Measurements from ENCODE around the gene NSF. TPM values are rescaled to one million over a fixed set of nuclear protein-coding genes. Genes with fewer than 3 reads are reported as not detected.

NSF gene
- total and polyA plus RNA-seq, 10 of the 15 experiments (the other 5 are each of a cell fraction or from before 2014, with no cell fraction given), result 6.8 to 25.6 (median 16.8) TPM

- intact Hi-C loops (cut with micrococcal nuclease; ENCODE audit: unreplicated experiment), result no loop called here
- TF ChIP-seq SREBF1 (IDR thresholded peaks at IDR 0.05; ENCODE audit: low read length) (no peak), JUNB (IDR thresholded peaks at IDR 0.05) (no peak), EGR1 (IDR thresholded peaks at IDR 0.05; ENCODE audit: borderline replicate concordance in 1 of 2, low read depth in 2 of 2, low read length in 2 of 2) (no peak), NKRF (conservative IDR thresholded peaks at IDR 0.05) (no peak), ZSCAN29 (IDR thresholded peaks at IDR 0.05) (no peak), NFXL1 (IDR thresholded peaks at IDR 0.05; ENCODE audit: borderline replicate concordance) (no peak), WRNIP1 (IDR thresholded peaks at IDR 0.05; ENCODE audit: borderline replicate concordance, low read depth, low read length) (no peak), MEF2B (IDR thresholded peaks at IDR 0.05; ENCODE audit: partially characterized antibody, poor library complexity, severe bottlenecking) (no peak), ATF3 (IDR thresholded peaks at IDR 0.05; ENCODE audit: borderline replicate concordance, extremely low read depth, low read depth, low read length) (no peak), RB1 (IDR thresholded peaks at IDR 0.05; ENCODE audit: borderline replicate concordance) (no peak), ZNF217 (IDR thresholded peaks at IDR 0.05) (no peak), MLLT1 (IDR thresholded peaks at IDR 0.05) (no peak), RBBP5 (conservative IDR thresholded peaks at IDR 0.05) (no peak), FOS (IDR thresholded peaks at IDR 0.05; ENCODE audit: borderline replicate concordance, extremely low read depth, insufficient read length) (no peak), CEBPB (IDR thresholded peaks at IDR 0.05; ENCODE audit: borderline replicate concordance in 1 of 2, low read depth in 2 of 2, low read length in 2 of 2) (no peak), REST (IDR thresholded peaks at IDR 0.05; ENCODE audit: low read depth, low read length) (no peak)
Observed at GRCh38 chr17:46719891-46720290, 129.4 kb downstream of the NSF start.

More at GRCh38 chr17:46719891-46720290, 129.4 kb downstream of the NSF start:
- ChIA-PET RAD21 (ENCODE audit: unreplicated experiment) (no interaction called here), CTCF (no interaction called here), POLR2A (interaction anchor here (0.5 to 1.1 kb wide), 2 partner anchors 13 to 576 kb away, joined by 3 to 5 read pairs; no protein-coding TSS in a partner anchor), SMC1A (ENCODE audit: uncharacterized antibody, unreplicated experiment) (interaction anchor here (0.6 to 0.9 kb wide), 2 partner anchors 610 to 935 kb away, joined by 3 read pairs; no protein-coding TSS in a partner anchor)
- WGBS (ENCODE audit: insufficient coverage, insufficient replicate concordance, low lambda C conversion rate, missing lambda C conversion rate), result 97% methylated on average over 3 of the region's 3 CpGs
- Histone ChIP-seq H3K27ac (ENCODE audit: control insufficient read depth, insufficient read depth) (no peak overlapping the region), H3K27me3 (replicated peaks in 1 of 2; ENCODE audit: control insufficient read depth in 2 of 2, insufficient read depth in 2 of 2, low read length in 1 of 2) (no peaks in the 10 kb centered on the region), H3K4me3 (no peak overlapping the region), H3K9ac (ENCODE audit: control insufficient read depth, insufficient read depth, low read length) (no peak overlapping the region), H3K79me2 (ENCODE audit: control insufficient read depth, insufficient read depth, low read length) (no peaks in the 10 kb centered on the region), H3K4me1 (ENCODE audit: control insufficient read depth, insufficient read depth, low read length) (0 out of 2 replicates have a peak, but pooled peaks cover 3% of the 10 kb centered on the region), H3K36me3 (ENCODE audit: control insufficient read depth in 2 of 2, insufficient read depth in 2 of 2, low read length in 1 of 2) (peaks cover 4 to 5% of the 10 kb centered on the region in 2 experiments; a peak in 2 of 4 replicates), H2AFZ (ENCODE audit: control insufficient read depth, low read depth, low read length) (no peak overlapping the region), H4K20me1 (ENCODE audit: control insufficient read depth, insufficient read depth) (no peaks in the 10 kb centered on the region), H3K9me3 (replicated peaks; ENCODE audit: control insufficient read depth, insufficient read depth, low read length) (no peaks in the 10 kb centered on the region), H3K4me2 (ENCODE audit: control insufficient read depth, insufficient read depth) (no peak overlapping the region)
- ATAC-seq (no peak), DNase-seq (ENCODE audit: low read depth, low spot score) (no peak), FAIRE-seq (no peak)
- BruUV-seq (replicated peaks), result no TSS peak
- in situ Hi-C loops (cut with MboI), result no loop called here

All from GM12878 (cell line).